Measurements from ENCODE around the gene MFRP. TPM values are rescaled to one million over a fixed set of nuclear protein-coding genes. Genes with fewer than 3 reads are reported as not detected.

Gene MFRP
- total and polyA plus RNA-seq, 10 of the 15 experiments (the other 5 are each of a cell fraction or from before 2014, with no cell fraction given): not detected

- TF ChIP-seq, protein P1, sequence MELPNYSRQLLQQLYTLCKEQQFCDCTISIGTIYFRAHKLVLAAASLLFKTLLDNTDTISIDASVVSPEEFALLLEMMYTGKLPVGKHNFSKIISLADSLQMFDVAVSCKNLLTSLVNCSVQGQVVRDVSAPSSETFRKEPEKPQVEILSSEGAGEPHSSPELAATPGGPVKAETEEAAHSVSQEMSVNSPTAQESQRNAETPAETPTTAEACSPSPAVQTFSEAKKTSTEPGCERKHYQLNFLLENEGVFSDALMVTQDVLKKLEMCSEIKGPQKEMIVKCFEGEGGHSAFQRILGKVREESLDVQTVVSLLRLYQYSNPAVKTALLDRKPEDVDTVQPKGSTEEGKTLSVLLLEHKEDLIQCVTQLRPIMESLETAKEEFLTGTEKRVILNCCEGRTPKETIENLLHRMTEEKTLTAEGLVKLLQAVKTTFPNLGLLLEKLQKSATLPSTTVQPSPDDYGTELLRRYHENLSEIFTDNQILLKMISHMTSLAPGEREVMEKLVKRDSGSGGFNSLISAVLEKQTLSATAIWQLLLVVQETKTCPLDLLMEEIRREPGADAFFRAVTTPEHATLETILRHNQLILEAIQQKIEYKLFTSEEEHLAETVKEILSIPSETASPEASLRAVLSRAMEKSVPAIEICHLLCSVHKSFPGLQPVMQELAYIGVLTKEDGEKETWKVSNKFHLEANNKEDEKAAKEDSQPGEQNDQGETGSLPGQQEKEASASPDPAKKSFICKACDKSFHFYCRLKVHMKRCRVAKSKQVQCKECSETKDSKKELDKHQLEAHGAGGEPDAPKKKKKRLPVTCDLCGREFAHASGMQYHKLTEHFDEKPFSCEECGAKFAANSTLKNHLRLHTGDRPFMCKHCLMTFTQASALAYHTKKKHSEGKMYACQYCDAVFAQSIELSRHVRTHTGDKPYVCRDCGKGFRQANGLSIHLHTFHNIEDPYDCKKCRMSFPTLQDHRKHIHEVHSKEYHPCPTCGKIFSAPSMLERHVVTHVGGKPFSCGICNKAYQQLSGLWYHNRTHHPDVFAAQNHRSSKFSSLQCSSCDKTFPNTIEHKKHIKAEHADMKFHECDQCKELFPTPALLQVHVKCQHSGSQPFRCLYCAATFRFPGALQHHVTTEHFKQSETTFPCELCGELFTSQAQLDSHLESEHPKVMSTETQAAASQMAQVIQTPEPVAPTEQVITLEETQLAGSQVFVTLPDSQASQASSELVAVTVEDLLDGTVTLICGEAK (IDR thresholded peaks at IDR 0.05; ENCODE audit: borderline replicate concordance): no peak
- no peak for TF ChIP-seq YY1 (IDR thresholded peaks at IDR 0.05; ENCODE audit: low read depth, low read length)
These were observed 8.8 kb upstream of the MFRP start (continued) for GRCh38 chr11:119355091-119355843.

GRCh38 chr11:119352857-119353260 is 6.4 kb upstream of the MFRP start:
- Histone ChIP-seq H3K4me3 (no peak overlapping the region), H3K4me2 (ENCODE audit: control insufficient read depth, insufficient read depth) (no peak overlapping the region), H4K20me1 (ENCODE audit: control insufficient read depth, insufficient read depth) (0 out of 2 replicates have a peak, but pooled peaks cover 1% of the 10 kb centered on the region), H3K4me1 (ENCODE audit: control insufficient read depth, insufficient read depth, low read length) (peaks cover 3% of the 10 kb centered on the region; the same call in 1 of the 2 replicates), H3K9me3 (replicated peaks; ENCODE audit: control insufficient read depth, insufficient read depth, low read length) (no peaks in the 10 kb centered on the region), H3K27ac (ENCODE audit: control insufficient read depth, insufficient read depth) (no peak overlapping the region), H3K9ac (ENCODE audit: control insufficient read depth, insufficient read depth, low read length) (no peak overlapping the region), H3K27me3 (replicated peaks in 1 of 2; ENCODE audit: control insufficient read depth in 2 of 2, insufficient read depth in 2 of 2, low read length in 1 of 2) (peaks cover 2 to 4% of the 10 kb centered on the region in 2 experiments; a peak in 3 of 4 replicates), H2AFZ (ENCODE audit: control insufficient read depth, low read depth, low read length) (no peak overlapping the region), H3K36me3 (ENCODE audit: control insufficient read depth in 2 of 2, insufficient read depth in 2 of 2, low read length in 1 of 2) (no peaks in the 10 kb centered on the region), H3K79me2 (ENCODE audit: control insufficient read depth, insufficient read depth, low read length) (no peaks in the 10 kb centered on the region)
- ChIA-PET CTCF (interaction anchor here (1.0 to 4.5 kb wide), 7 partner anchors 9 to 122 kb away, joined by 3 to 19 read pairs (median 3); no protein-coding TSS in a partner anchor), POLR2A (no interaction called here), RAD21 (ENCODE audit: unreplicated experiment) (interaction anchor here (1.4 to 1.5 kb wide), 3 partner anchors 19 to 122 kb away, joined by 4 to 6 read pairs (median 5); no protein-coding TSS in a partner anchor), SMC1A (ENCODE audit: uncharacterized antibody, unreplicated experiment) (interaction anchor here (0.9 to 1.5 kb wide), 2 partner anchors 18 to 125 kb away, joined by 3 to 4 read pairs; no protein-coding TSS in a partner anchor)
- in situ Hi-C loops (cut with MboI) (no loop called here), intact Hi-C loops (cut with micrococcal nuclease; ENCODE audit: unreplicated experiment) (no loop called here)
- FAIRE-seq (no peak), ATAC-seq (no peak), DNase-seq (ENCODE audit: low read depth, low spot score) (no peak)
- BruUV-seq (replicated peaks): no TSS peak
- 15% methylated on average over 4 of the region's 4 CpGs for WGBS (ENCODE audit: insufficient coverage, insufficient replicate concordance, low lambda C conversion rate, missing lambda C conversion rate)
- no peak for TF ChIP-seq ZNF384 (IDR thresholded peaks at IDR 0.05; ENCODE audit: borderline replicate concordance, low read depth, low read length)
- TF ChIP-seq E2F4 (IDR thresholded peaks at IDR 0.05; ENCODE audit: low read depth, low read length): no peak
- no peak for TF ChIP-seq ATF7 (IDR thresholded peaks at IDR 0.05; ENCODE audit: low read depth)
- no peak for TF ChIP-seq RB1 (IDR thresholded peaks at IDR 0.05; ENCODE audit: borderline replicate concordance)
- no peak for TF ChIP-seq CBX5 (IDR thresholded peaks at IDR 0.05; ENCODE audit: low read depth)
- no peak for TF ChIP-seq BMI1 (IDR thresholded peaks at IDR 0.05; ENCODE audit: borderline replicate concordance)
- TF ChIP-seq PRDM15 (CRISPR knock-in tag; IDR thresholded peaks at IDR 0.05): no peak
